Measurements from ENCODE around the gene NRAS.
A peak's percentile ranks its signal among the peaks of the same experiment; 100 is the strongest.

NRAS gene

DNA sequence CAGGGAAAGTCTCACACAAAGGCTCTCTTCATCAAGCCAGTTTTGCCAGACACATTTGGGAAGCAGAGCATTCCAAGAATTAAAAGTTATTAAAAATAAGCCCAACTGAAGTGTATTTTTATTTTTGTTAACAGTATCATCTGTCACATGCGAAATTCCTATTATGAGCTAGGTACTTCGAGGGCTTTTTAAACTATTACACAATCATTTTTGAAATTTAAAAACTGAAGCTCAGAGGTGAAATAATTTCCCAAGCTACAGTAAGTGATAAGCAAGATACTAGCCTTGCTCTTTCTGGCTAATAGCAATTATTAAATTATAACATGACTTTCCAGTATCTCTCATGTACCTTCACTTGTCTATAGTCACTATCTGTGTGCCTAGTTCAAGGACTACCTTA, 12.0 kb upstream of the NRAS start:
- DNase-seq (ENCODE audit: low spot score) = no peak

GRCh38 chr1:114725230-114725629, 8.7 kb upstream of the NRAS start:
- no peak for DNase-seq (ENCODE audit: low spot score)

- no peak for DNase-seq (ENCODE audit: low spot score)
These were observed 7.3 kb upstream of the NRAS start for GRCh38 chr1:114723915-114724314.

- DNase-seq (ENCODE audit: low spot score) = no peak
These were observed 6.9 kb upstream of the NRAS start for GRCh38 chr1:114723457-114723856.

DNA sequence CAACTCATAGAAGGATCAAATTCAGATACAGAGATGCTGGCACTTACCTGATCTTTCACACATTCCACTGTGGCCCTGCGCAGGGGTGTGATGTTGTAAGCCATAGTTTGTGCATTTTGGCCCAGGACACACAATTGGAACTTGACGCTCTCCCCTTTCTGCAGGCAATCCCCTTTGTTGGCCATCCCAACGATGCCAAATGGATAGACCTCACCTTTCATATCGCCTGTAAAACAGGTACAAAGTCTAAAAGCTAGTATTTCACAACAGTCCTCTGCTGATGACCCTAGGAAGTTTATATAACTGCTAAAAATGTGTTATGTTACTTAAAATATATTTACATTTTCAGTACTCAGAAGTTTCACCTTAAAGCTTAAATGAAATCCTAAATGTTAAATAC, 3.9 kb upstream of the NRAS start:
- no peak for DNase-seq (ENCODE audit: low spot score)

DNA sequence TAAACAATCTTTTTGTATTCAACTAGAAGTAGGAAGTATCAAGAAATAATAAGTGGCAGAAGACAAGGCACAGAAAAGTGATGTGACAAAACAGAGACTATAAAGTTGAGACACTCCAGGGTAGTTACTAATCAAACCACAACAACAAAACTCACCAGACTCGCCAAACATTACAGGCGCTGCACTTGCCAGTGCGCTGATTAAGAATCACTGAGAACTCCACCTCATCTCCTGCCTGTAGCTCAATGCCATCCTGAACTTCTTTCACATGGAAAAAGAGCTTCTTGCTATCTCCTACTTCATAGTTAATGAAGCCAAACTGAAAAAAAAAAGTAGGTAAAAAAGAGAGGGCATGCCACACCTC, 2.8 kb upstream of the NRAS start:
- DNase-seq (ENCODE audit: low spot score) = no peak

GRCh38 chr1:114718661-114719423, 2.3 kb upstream of the NRAS start:
- DNase-seq (ENCODE audit: low spot score) = no peak

DNA sequence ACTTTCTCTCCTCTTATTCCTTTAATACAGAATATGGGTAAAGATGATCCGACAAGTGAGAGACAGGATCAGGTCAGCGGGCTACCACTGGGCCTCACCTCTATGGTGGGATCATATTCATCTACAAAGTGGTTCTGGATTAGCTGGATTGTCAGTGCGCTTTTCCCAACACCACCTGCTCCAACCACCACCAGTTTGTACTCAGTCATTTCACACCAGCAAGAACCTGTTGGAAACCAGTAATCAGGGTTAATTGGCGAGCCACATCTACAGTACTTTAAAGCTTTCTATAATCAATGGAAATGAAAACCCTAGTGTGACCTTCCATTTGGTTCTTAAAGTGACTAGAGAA, 643 bp downstream of the NRAS start:
- peak; percentile 18 for DNase-seq (ENCODE audit: low spot score)

GRCh38 chr1:114712977-114713376, 3.6 kb downstream of the NRAS start:
- DNase-seq (ENCODE audit: low spot score) = no peak

DNA sequence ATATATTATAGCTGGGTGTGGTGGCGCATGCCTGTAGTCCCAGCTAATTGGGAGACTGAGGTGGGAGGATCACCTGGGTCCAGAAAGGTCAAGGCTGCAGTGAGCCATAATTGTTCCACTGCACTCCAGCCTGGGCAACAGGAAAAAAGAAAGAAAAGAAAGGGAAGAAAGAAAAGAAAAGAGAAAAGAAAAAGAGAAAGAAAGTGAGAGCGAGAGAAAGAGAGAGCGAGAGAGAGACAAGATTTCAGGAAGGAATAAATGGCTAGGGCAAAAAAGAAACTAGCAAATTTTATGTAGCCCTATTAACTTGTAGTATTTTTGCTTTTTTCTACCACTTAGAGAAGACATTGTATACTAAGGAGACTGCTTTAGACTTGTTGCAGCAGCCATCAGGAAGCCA, 6.2 kb downstream of the NRAS start:
- no peak for DNase-seq (ENCODE audit: low spot score)

DNA sequence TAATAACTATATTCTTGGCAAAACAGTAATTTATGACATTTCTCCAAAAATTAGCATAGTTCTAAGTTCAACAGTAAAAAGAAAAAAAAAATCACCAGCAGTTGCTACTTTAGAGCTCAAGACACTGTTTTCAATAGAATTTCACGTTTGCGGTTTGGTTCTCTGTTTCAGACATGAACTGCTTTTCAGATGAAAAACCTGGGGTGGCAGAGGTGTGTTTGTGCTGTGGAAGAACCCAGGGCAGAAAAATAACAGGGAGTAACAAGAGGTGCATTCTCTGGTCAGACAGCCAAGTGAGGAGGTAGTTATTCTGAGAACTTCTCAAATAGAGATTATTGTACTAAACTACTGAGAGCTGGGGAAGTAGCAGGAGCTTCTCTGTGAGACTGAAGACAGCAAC, 9.0 kb downstream of the NRAS start:
- no peak for DNase-seq (ENCODE audit: low spot score)

DNA sequence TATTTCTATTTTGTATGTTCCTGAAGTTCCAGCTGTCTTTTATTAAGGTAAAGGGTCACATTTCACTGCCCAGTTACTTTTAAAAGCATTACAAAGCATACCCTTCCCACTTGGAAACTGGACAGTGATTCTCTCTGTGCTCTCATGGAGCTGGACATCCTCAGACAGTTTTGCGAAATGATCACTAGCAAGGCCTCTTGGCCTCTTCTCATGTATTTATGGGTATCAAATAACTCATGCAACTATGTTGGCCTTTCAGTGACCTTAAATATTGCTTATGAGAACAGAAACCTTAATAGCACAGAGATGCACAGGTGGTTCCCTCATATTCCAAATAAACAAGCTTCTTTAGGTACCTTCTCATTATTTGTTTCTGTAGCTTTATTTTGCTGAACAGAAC, 13.3 kb downstream of the NRAS start:
- no peak for DNase-seq (ENCODE audit: low spot score)

GRCh38 chr1:114702737-114703136, 13.8 kb downstream of the NRAS start:
- DNase-seq (ENCODE audit: low spot score) = no peak

DNA sequence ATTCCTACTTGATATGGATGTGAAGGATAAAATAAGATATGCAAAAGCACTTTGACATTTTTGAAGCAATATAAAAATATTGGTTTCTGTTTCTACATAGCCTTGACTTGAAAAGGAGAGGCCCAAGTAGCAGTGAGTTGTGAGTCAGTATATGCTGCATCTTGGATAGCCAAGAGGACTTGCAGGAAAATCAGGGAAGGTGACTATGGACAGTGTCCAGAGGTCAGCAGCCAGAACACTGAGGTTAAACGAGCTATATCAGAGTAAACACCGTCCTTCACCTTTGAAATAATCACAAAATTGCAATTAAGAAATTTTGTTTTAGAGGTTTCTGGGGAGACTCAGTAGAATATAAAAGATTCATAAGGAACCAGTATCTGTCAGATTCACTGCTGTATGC, 14.6 kb downstream of the NRAS start:
- DNase-seq (ENCODE audit: low spot score) = no peak

- DNase-seq (ENCODE audit: low spot score) = peak; percentile 29
These were observed 16.5 kb downstream of the NRAS start for GRCh38 chr1:114700036-114700600.

- no peak for DNase-seq (ENCODE audit: low spot score)
These were observed 19.8 kb downstream of the NRAS start for GRCh38 chr1:114696810-114697209.

DNA sequence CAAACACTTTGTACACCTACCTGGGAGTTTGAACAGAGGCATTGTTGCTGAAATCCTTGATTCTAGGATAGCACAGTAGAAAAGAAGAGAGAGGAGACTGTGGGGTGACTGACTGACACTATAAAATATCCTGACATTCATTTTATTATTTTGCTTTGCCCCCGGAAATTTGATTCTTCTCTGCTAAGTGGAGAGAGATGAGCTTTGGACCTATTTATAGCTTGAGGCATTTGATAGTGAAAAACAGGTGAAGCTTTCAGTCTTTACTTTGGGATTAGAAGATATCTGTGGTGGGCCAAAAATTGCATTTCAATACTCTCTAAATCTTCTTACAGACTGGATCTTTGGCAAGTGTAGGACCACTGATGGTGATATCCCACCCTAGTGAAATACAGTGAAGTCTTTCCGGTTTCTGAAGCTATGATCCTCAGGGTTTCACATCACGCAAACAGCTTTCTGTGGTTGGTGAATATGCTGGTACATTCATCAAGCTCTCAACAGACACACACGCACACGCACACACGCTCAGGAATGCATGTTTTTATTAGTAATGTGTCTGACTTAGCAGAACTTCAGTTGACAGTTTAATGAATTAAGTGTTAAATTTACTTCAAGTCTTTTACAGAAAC, 21.0 kb downstream of the NRAS start, which contains the start of gene AMPD1:
AMPD1 (minus strand) TSS at position 117 of the 629 bp plus-strand sequence; CDS start at position 42, 75 bp downstream.
- peak; percentile 59 for DNase-seq (ENCODE audit: low spot score)

DNA sequence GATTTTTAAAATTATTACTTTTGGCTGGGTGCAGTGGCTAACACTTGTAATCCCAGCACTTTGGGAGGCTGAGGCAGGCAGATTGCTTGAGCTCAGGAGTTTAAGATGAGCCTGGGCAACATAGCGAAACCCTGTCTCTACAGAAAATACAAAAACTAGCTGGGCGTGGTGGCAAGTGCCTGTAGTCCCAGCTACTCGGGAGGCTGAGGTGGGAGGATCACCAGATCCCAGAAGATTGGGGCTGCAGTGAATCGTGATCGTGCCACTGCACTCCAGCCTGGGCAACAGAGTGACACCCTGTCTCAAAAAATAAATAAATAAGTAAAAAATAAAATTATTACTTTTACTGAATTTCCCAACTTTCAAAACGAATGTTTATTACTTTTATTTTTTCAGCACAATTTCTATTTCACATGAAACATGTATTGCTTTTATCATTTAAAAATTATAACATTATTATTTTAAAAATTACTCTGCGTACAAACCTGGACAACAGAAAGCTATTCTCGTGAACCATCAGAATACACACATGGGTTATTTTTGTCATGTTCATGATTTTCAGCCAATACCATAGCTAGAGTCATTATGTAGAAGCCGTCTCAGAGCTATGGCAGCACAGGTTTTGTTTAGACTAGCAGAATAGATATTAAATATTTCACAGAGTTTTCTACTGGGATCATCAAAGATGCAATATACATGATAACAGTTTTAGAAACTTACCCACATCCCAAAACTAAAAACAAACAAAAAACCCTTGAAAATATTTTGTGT, 21.8 kb downstream of the NRAS start:
- no peak for DNase-seq (ENCODE audit: low spot score)

- DNase-seq (ENCODE audit: low spot score) = no peak
These were observed 23.6 kb downstream of the NRAS start for GRCh38 chr1:114692947-114693346.

DNA sequence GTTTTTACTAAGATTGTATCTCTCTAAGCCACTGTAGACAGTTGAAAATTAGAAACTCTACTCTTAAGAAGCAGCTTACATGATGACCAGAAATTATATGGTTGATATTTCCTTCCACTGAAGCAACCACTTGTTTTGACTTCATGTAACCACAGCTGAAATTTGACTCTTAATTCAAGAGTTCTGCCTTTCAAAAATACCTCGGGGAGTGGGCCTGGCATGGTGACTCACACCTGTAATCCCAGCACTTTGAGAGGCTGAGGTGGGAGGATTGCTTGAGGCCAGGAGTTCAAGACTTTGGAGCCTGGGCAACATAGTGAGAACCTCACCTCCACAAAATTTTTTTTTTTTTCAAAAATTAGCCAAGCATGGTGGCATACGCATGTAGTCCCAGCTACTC, 25.5 kb downstream of the NRAS start:
- no peak for DNase-seq (ENCODE audit: low spot score)

DNA sequence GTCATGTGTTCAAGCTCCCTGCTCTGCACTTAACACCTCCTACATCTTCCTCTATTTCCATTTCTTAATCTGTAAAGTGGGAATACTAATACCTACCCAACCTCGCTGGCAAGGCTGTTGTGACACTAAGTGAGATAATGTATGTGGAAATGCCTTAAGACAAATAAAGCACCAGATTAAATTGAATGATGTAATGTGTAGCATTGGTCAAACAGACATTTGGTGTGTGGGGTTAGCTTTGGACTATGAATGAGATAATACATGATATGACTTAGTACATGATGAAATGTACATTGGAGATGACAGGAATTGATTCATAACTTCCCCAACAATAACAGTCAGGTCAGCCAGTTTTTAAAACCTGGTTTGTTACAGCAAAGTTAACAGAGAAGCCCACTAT, 26.4 kb downstream of the NRAS start:
- no peak for DNase-seq (ENCODE audit: low spot score)

GRCh38 chr1:114688526-114688925, 28.0 kb downstream of the NRAS start:
- DNase-seq (ENCODE audit: low spot score) = no peak

GRCh38 chr1:114685851-114686250, 30.7 kb downstream of the NRAS start:
- DNase-seq (ENCODE audit: low spot score) = no peak

Measured in AG20443 (cell line).